H9 (cell line): ENCODE data around the gene KLK7. TPM values are rescaled to one million over a fixed set of nuclear protein-coding genes. Genes with fewer than 3 reads are reported as not detected.
A peak's percentile ranks its signal among the peaks of the same experiment; 100 is the strongest.

Experiments
- DNase-seq: peaks from one replicate; pipeline ENCODE4 v3.0.0-alpha.2; 2017
- H2AFZ ChIP-seq: one replicate; pipeline ENCODE4 v1.6.1; 2013; ENCODE audit warnings: mild to moderate bottlenecking, low read length, control low read depth, moderate library complexity
- H2AK5ac ChIP-seq: 2 replicates; pipeline ENCODE4 v1.6.1; 2013; ENCODE audit warnings: low read length, control low read depth, mixed read lengths; ENCODE audit not compliant: insufficient read length
- H2BK120ac ChIP-seq: one replicate; pipeline ENCODE4 v1.6.1; 2013; ENCODE audit warnings: low read depth, mild to moderate bottlenecking, low read length, control low read depth, inconsistent platforms; ENCODE audit not compliant: poor library complexity, severe bottlenecking
- H2BK12ac ChIP-seq: 2 replicates; pipeline ENCODE4 v1.6.1; 2013; ENCODE audit warnings: low read length, control low read depth, mixed read lengths, low read depth; ENCODE audit not compliant: insufficient read length
- H2BK15ac ChIP-seq: 2 replicates; pipeline ENCODE4 v1.6.1; 2013; ENCODE audit warnings: low read depth, low read length, control low read depth
- H2BK20ac ChIP-seq: one replicate; pipeline ENCODE4 v1.6.1; 2013; ENCODE audit warnings: low read depth, mild to moderate bottlenecking, low read length, control low read depth, inconsistent platforms; ENCODE audit not compliant: poor library complexity, severe bottlenecking
- H2BK5ac ChIP-seq: 2 replicates; pipeline ENCODE4 v1.6.1; 2013; ENCODE audit warnings: low read length, control low read depth, mixed read lengths; ENCODE audit not compliant: insufficient read length
- H3K14ac ChIP-seq: 2 replicates; pipeline ENCODE4 v1.6.1; 2013; ENCODE audit warnings: low read length, control low read depth; ENCODE audit not compliant: insufficient read depth
- H3K18ac ChIP-seq: 2 replicates; pipeline ENCODE4 v1.6.1; 2013; ENCODE audit warnings: low read depth, mild to moderate bottlenecking, mixed read lengths, low read length, control low read depth; ENCODE audit not compliant: insufficient read length
- H3K23ac ChIP-seq: 2 replicates; pipeline ENCODE4 v1.6.1; 2013; ENCODE audit warnings: low read length, control low read depth, mixed read lengths, low read depth; ENCODE audit not compliant: insufficient read length
- H3K23me2 ChIP-seq: 2 replicates; pipeline ENCODE4 v1.6.1; 2013; ENCODE audit warnings: low read depth, mild to moderate bottlenecking, mixed read lengths, low read length, control low read depth; ENCODE audit not compliant: insufficient read length, poor library complexity, severe bottlenecking
- H3K27ac ChIP-seq: 2 replicates; pipeline ENCODE4 v1.5.1; 2013; ENCODE audit warnings: low read length, control low read depth, mixed read lengths, low read depth; ENCODE audit not compliant: insufficient read length
- H3K27me3 ChIP-seq: 2 replicates; pipeline ENCODE4 v1.6.1; 2013; ENCODE audit warnings: low read length, control low read depth, inconsistent platforms; ENCODE audit not compliant: insufficient read depth
- H3K4ac ChIP-seq: 2 replicates; pipeline ENCODE4 v1.6.1; 2013; ENCODE audit warnings: low read depth, mild to moderate bottlenecking, control low read depth, inconsistent platforms, low read length, moderate library complexity
- H3K4me1 ChIP-seq: 2 replicates; pipeline ENCODE4 v1.6.1; 2013; ENCODE audit warnings: low read length, control low read depth, inconsistent platforms; ENCODE audit not compliant: insufficient read depth
- H3K4me2 ChIP-seq: 2 replicates; pipeline ENCODE4 v1.6.1; 2013; ENCODE audit warnings: low read length, control low read depth, mixed read lengths; ENCODE audit not compliant: insufficient read length, insufficient read depth
- H3K56ac ChIP-seq: 2 replicates; pipeline ENCODE4 v1.6.1; 2013; ENCODE audit warnings: low read depth, mild to moderate bottlenecking, mixed read lengths, low read length, control low read depth; ENCODE audit not compliant: insufficient read length
- H3K79me1 ChIP-seq: 2 replicates; pipeline ENCODE4 v1.6.1; 2013; ENCODE audit warnings: low read depth, mild to moderate bottlenecking, moderate library complexity, low read length, control low read depth, inconsistent platforms; ENCODE audit not compliant: insufficient read depth, poor library complexity, severe bottlenecking
- H3K79me2 ChIP-seq: 2 replicates; pipeline ENCODE4 v1.6.1; 2013; ENCODE audit warnings: low read length, control low read depth, inconsistent platforms; ENCODE audit not compliant: insufficient read depth
- H3K9ac ChIP-seq: 2 replicates; pipeline ENCODE4 v1.6.1; 2013; ENCODE audit warnings: low read length, control low read depth, mixed read lengths; ENCODE audit not compliant: insufficient read length; ENCODE audit errors: extremely low read depth
- H3K9me3 ChIP-seq: one replicate; pipeline ENCODE4 v1.6.1; 2013; ENCODE audit warnings: low read depth, low read length, inconsistent platforms; ENCODE audit not compliant: control insufficient read depth
- H3T11ph ChIP-seq: one replicate; pipeline ENCODE4 v1.6.1; 2013; ENCODE audit warnings: mild to moderate bottlenecking, low read length, control low read depth, inconsistent platforms
- H4K20me1 ChIP-seq: one replicate; pipeline ENCODE4 v1.6.1; 2013; ENCODE audit not compliant: control insufficient read depth, insufficient read length, insufficient read depth
- H4K5ac ChIP-seq: 2 replicates; pipeline ENCODE4 v1.6.1; 2013; ENCODE audit warnings: low read depth, mild to moderate bottlenecking, mixed read lengths, low read length, control low read depth; ENCODE audit not compliant: insufficient read length
- H4K8ac ChIP-seq: replicated peaks from 2 replicates; pipeline ENCODE4 v1.6.1; 2013; ENCODE audit warnings: low read length, control low read depth, mixed read lengths, low read depth; ENCODE audit not compliant: insufficient read length
- H4K91ac ChIP-seq: 2 replicates; pipeline ENCODE4 v1.6.1; 2013; ENCODE audit warnings: low read depth, mild to moderate bottlenecking, moderate library complexity, mixed read lengths, low read length, control low read depth; ENCODE audit not compliant: insufficient read length
- H3K27ac Mint-ChIP-seq, 3 experiments: 2 replicates in 2 of 3; 3 replicates in 1 of 3; pipeline ENCODE4 v1.8.0; 2020 to 2021; ENCODE audit warnings: mixed read lengths in 3 of 3, mild to moderate bottlenecking in 1 of 3, moderate library complexity in 1 of 3
- H3K27me3 Mint-ChIP-seq: 2 replicates; pipeline ENCODE4 v1.8.0; 2021; ENCODE audit warnings: low read depth, mild to moderate bottlenecking, moderate library complexity, mixed read lengths
- H3K36me3 Mint-ChIP-seq, 3 experiments: 2 replicates in 2 of 3; 3 replicates in 1 of 3; pipeline ENCODE4 v1.8.0; 2020 to 2021; ENCODE audit warnings: low read depth in 3 of 3, mixed read lengths in 3 of 3; ENCODE audit not compliant: insufficient read depth in 1 of 3
- H3K4me1 Mint-ChIP-seq, 2 experiments: 2 replicates each; pipeline ENCODE4 v1.8.0; 2020; ENCODE audit warnings: mixed read lengths in 2 of 2
- H3K4me3 Mint-ChIP-seq, 2 experiments: 2 replicates in 1 of 2; 3 replicates in 1 of 2; pipeline ENCODE4 v1.8.0; 2020 to 2021; ENCODE audit warnings: mild to moderate bottlenecking in 2 of 2, mixed read lengths in 2 of 2, moderate library complexity in 1 of 2
- H3K9me3 Mint-ChIP-seq, 2 experiments: 2 replicates in 1 of 2; 3 replicates in 1 of 2; pipeline ENCODE4 v1.8.0; 2020; ENCODE audit warnings: mild to moderate bottlenecking in 2 of 2, mixed read lengths in 2 of 2, moderate library complexity in 1 of 2
- WGBS: extraction: QIAGEN DNeasy Blood & Tissue Kit; methylation state at CpG from one replicate; pipeline ENCODE4 v1.1.7; 2013; ENCODE audit warnings: missing lambda C conversion rate, low lambda C conversion rate, mixed read lengths; ENCODE audit not compliant: insufficient read length; ENCODE audit errors: extremely low coverage; 5-methylcytosine and 5-hydroxymethylcytosine counted together
- total RNA-seq: library from RNA; stranded (reverse); gene quantifications from 2 replicates; pipeline ENCODE4 v1.2.1, GENCODE V29; 2021
- TF ChIP-seq, protein P1 (sequence below): fragments of 200-600 bp; sonication (generic); conservative IDR thresholded peaks from 3 replicates; pipeline ENCODE4 v1.8.0; 2021; ENCODE audit warnings: antibody characterized with exemption, mild to moderate bottlenecking

Gene KLK7
- total RNA-seq, 1 experiment from 2014 or later: 0.52 TPM

- no peaks in the 10 kb centered on the region for H3K79me2 ChIP-seq
- no peak overlapping the region for H3K56ac ChIP-seq
- H3K27me3 Mint-ChIP-seq: peaks cover 19% of the 10 kb centered on the region
- no peak overlapping the region for H4K5ac ChIP-seq
- H3K79me1 ChIP-seq: no peaks in the 10 kb centered on the region
- H3K9ac ChIP-seq: no peak overlapping the region
- H2BK120ac ChIP-seq: no peak overlapping the region
- H3K36me3 Mint-ChIP-seq: no peaks in the 10 kb centered on the region
- no peak overlapping the region for H2BK12ac ChIP-seq
- peaks cover 6% of the 10 kb centered on the region; the same call in 1 of the 2 replicates for H3K4me1 ChIP-seq
- H3T11ph ChIP-seq: no peak overlapping the region
- H3K4ac ChIP-seq: no peak overlapping the region
- TF ChIP-seq, protein P1, sequence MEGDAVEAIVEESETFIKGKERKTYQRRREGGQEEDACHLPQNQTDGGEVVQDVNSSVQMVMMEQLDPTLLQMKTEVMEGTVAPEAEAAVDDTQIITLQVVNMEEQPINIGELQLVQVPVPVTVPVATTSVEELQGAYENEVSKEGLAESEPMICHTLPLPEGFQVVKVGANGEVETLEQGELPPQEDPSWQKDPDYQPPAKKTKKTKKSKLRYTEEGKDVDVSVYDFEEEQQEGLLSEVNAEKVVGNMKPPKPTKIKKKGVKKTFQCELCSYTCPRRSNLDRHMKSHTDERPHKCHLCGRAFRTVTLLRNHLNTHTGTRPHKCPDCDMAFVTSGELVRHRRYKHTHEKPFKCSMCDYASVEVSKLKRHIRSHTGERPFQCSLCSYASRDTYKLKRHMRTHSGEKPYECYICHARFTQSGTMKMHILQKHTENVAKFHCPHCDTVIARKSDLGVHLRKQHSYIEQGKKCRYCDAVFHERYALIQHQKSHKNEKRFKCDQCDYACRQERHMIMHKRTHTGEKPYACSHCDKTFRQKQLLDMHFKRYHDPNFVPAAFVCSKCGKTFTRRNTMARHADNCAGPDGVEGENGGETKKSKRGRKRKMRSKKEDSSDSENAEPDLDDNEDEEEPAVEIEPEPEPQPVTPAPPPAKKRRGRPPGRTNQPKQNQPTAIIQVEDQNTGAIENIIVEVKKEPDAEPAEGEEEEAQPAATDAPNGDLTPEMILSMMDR: no peak
- DNase-seq: no peak
- no peaks in the 10 kb centered on the region for H3K27me3 ChIP-seq
- no peak overlapping the region for H2BK20ac ChIP-seq
- H2AFZ ChIP-seq: no peak overlapping the region
- H3K27ac ChIP-seq: no peak overlapping the region
- H4K8ac ChIP-seq: no peak overlapping the region
- no CpG with 5 or more reads among the region's 13 CpGs for WGBS
- no peak overlapping the region for H4K91ac ChIP-seq
- H2BK5ac ChIP-seq: no peak overlapping the region
- no peak overlapping the region for H2AK5ac ChIP-seq
- H3K23ac ChIP-seq: no peak overlapping the region
- no peak overlapping the region for H3K18ac ChIP-seq
- peak overlapping the region; percentile 40; the same call in 1 of the 2 replicates for H3K14ac ChIP-seq
- no peak overlapping the region for H3K4me2 ChIP-seq
- no peaks in the 10 kb centered on the region for H3K9me3 Mint-ChIP-seq
- H3K9me3 ChIP-seq: no peaks in the 10 kb centered on the region
- H3K4me1 Mint-ChIP-seq: peaks cover 38 to 53% of the 10 kb centered on the region in 2 experiments
- no peak overlapping the region for H2BK15ac ChIP-seq
- H4K20me1 ChIP-seq: no peaks in the 10 kb centered on the region
- no peaks in the 10 kb centered on the region for H3K23me2 ChIP-seq
- no peak overlapping the region for H3K4me3 Mint-ChIP-seq
- no peak overlapping the region for H3K27ac Mint-ChIP-seq
These were observed 3.5 kb downstream of the KLK7 start for GRCh38 chr19:50980208-50980607.
